GM19395 (cell line): ENCODE measurements around the gene REXO1.

Experiments
- ATAC-seq: cut with Tn5 transposase; IDR thresholded peaks from one replicate; pipeline ENCODE4 v1.9.1; 2021; ENCODE audit warnings: mild to moderate bottlenecking, moderate library complexity; ENCODE audit not compliant: unreplicated experiment

REXO1 gene

DNA sequence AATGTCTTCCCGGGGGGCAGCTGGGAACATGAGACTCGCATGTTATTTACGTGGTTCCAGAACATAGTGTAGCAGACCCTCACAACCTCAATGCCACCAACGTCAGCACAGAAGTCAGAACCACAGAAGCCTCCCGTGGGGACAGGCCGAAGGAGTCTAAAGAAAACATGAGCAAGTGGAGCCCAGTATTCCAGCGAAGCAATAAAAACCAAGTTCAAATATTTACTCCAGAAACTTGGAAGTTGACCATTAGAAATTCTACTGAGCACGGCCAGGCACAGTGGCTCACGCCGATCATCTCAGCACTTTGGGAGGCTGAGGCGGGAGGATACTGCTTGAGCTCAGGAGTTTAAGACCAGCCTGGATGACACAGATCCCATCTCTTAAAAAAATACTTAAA is 18.3 kb downstream of the REXO1 start:
- ATAC-seq, result no peak

GRCh38 chr19:1828279-1829238 is 19.7 kb downstream of the REXO1 start:
- no peak for ATAC-seq

- ATAC-seq, result no peak
Measured at GRCh38 chr19:1827566-1828278, 20.6 kb downstream of the REXO1 start.

DNA sequence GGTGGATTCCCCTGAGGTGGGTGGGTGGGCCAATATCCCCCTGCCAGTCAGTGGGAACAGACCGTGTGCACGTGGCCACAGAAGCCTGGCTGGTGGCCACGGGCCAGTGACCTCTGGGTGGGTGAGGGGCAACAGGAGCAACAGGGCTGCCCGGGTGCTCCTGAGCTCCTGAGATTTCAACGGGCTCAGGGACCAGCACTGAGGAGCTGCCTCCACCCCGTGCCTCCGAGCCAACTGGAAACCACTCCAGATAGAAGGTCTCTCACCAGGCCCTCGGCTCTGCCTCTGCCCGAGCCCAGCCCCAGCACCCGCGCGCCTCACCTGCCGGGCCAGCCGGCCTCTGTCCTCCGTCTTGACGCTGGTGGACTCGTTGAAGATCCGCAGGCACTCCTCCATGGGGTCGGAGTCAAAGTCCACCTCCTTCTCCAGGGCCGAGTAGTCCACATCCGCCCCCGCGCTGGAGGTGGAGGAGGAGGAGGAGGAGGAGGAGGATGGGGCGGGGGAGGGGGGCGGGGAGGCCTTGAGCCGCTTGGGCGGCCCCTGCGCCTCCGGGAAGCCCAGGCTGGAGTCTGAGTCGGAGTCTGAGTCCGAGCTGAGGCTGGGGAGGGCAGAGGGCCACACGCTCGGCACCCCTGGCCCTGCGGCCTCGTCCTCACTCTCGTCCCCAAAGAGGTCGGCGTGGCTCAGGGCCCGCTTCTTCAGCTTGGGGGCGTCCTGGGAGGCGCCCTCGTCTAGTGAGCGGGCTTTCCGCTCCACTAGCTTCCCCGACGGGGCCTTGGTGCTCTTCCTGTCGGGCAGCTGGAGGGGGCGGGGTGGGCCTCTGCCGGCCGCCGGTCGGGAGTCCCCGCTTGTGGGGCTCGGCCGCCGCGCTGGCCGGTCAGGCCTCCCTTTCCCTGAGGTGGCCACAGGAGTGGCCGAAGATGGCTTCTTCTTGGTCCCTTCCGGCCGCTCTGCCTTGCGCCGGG is 21.4 kb downstream of the REXO1 start:
- no peak for ATAC-seq

- no peak for ATAC-seq
Measured at GRCh38 chr19:1825909-1826556, 22.2 kb downstream of the REXO1 start.

DNA sequence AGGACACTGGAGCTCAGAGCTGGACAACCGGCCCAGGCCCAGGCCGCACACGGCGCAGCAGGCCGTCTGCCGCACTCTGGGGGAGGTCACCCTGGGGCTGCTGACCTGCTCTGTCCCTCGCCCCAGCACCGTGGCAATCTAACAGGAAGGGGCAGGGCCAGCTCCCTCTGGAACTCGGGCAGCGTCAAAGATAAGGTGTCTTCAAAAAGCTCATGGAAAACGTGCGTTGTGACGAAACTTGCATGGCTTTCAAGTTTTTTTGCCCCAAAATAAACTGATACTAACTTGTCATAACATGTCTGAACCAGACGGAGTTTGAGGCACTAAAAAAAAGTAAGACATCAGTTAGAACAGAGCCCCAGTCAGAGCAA is 24.0 kb downstream of the REXO1 start:
- no peak for ATAC-seq

- no peak for ATAC-seq
Measured at GRCh38 chr19:1823539-1824251, 24.6 kb downstream of the REXO1 start.

DNA sequence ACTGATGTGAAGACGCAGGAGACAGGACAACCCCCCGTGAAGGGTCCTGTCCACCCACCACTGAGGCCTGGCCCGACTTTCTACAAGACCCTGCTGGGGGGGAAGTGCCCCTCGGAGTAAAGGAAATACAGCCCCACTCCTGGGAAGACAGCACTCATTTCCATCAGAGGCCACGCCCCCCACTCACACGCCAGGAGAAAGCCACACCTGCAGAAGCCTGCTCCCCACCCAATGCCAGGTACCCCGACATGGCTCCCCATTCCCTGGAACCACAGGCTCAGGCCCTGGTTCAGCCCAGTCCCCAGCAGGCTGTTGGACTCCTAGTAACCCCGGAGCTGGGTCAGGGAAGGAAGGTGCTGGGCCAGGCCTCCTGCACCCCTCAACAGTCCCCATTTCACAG is 25.3 kb downstream of the REXO1 start:
- no peak for ATAC-seq

DNA sequence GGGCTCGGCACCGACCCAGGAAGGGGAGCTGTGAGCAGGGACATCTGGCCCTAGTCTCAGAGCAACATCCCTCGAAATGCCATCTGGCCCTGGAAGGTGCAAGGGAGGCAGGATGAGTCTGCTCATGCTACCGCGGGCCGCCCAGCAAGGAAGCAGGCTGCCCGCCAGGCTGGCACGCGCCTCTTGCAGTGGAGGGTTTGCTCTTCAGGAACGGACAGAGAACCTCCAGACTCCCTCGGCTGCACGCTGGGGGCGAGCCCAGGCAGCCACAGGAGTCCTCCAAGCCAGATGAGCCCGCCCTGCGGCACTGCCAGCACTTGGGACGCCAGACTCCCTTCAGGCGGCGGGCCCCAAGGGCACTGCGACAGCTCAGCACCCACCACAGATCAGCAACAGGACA is 26.1 kb downstream of the REXO1 start:
- no peak for ATAC-seq

DNA sequence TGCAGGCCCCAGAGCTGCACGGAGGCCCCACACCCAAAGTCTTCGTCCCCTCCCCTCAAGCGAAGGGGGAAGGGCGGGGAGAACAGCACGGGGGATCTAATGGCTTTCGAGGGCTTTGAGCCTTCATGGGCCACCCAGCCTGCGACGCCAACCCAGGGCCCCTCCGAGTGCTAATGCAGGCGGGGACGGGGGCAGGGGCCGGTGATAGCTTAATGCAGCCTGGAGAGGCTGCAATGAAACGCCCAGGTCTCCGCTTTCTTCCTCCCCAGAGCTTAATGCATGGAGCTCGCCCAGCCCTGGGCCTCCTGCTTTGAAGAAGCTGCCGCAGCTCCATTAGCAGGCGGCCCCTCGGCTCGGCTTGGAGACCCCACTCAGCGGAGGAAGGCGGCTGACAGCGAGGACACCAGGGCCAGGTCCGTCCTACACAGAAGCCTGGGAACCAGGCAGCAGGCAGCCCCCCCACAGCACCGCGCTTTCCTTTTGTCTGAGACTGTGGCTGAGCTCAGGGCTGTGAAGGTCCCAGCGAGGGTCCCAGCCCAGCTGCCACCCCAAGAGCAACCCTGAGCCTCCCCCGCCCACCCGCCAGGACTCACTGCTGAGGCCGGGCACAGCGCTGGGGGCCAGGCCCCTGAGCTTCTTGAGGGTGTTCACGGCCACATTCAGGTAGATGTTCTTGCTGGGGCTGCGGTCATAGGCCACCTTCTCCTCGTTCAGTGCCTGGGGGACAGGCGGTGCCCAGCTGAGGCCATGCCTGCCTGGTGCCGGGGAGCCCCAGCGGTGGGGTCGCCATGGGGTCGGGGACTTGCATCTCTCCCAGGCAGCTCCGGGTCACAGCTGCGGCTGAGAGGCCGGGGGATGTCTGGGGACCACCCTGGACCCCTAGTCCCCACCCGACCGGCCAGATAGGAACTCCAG is 28.7 kb downstream of the REXO1 start:
- no peak for ATAC-seq

GRCh38 chr19:1818549-1819195 is 29.6 kb downstream of the REXO1 start:
- no peak for ATAC-seq

DNA sequence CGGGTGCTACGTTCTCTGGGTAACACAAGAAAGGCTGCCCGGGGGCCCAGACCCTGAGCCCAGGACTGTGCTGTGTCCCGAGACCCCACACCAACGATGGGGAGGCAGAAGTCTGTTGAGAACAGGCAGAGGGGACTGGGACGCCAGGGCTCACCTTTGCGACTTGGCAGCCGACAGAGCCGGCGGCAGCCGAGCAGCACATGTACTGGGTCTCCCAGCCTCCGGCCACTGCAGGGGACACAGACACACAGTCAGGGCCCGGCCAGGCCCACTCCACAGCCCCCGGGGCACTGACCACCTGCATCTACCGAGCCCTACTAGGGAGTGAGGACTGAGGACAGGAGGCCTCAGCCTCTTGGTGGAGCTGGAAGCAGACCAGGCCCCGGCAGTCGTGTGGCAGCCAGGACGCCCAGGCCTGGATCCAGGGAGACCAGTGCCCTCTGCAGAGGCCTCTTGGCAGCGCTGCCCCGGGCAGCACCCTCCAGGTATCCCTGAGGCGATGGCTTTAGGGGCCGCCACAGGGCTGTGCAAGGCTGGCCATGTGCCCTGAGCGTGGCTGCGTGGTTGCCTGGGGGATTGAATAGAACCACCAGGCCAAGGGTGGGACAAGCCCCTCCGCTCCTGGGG is 30.6 kb downstream of the REXO1 start:
- ATAC-seq, result no peak

- no peak for ATAC-seq
Measured at GRCh38 chr19:1816530-1817298, 31.6 kb downstream of the REXO1 start.

DNA sequence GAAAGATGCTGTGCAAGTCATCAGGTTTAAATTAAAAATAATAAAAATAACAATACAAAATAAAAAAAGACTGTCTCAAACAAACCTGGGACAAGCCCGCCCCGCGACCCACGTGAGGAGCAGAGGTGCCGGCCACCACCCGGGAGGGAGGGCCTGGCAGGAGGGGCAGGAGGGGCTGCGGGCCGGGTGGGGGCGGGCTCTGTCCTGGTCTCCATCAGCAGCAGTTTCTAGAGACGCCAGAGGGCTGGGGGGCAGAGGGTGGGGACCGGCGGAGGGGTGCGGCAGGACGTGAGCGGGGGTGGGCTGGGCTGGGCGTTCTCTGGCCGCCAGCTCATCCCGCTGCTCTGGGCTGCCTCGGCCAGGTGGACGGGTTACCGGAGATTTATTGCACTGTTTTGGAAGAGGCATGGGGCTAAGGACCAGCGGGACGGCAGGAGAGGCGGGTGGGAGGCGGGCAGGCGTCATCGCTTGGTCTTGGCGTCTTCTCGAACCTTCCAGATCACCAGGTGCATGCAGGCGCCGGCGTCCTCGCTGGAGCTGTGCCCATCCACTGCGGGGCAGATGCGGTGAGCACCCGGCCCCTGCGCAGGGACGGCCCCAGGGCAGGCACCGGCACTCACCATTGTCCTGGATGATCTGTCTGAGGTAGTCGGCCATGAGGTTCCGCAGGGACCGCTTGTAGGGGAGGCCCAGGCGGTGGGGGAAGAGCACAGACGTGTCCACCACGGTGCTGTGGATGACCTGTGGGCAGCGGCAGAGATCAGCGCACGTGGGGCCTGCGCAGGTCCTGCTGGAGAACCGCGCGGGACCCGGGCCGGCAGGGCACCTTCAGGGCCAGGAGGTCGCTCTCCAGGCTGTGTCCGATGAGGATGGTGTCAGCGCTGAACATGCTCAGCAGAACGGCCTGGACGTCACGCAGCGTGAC is 32.4 kb downstream of the REXO1 start:
- no peak for ATAC-seq

DNA sequence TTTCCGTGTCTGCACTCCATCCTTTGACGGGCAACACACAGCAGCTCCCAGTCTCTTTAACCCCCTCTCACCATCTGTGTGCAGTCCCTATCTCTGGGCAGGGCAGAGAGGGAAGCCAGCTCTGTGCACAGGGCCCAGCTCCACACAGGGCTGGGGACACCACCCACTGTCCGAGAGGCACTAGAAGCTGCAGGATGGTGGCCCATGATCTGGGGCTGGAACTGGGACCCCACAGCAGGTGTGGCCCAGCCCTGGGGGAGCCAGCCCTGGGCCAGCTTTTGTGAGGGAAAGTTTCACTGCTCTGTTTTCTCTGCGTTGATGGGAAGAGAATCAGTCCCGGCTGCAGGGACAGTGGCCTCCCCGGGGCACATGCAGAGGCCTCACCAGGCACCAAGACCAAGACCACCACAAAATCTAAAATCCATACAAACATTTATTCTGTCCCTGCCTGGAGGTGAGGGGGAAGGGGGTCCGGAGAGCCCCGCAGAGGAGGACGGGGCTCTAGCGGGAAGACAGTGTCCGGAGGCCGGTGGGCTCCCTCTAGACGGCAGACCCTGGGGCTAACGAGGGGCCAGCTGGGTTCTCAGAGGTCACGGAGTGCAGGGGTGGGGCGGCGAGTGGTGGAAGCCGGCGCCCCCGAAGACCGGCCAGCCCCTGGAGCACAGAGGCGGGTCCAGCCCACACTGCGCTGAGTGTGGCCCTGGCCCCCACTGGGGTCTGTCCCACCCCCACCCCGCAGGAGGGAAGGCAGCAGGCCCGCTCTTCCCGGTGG is 33.3 kb downstream of the REXO1 start:
- no peak for ATAC-seq
